Measurements from ENCODE around the gene GNAI2.

GNAI2 gene

DNA sequence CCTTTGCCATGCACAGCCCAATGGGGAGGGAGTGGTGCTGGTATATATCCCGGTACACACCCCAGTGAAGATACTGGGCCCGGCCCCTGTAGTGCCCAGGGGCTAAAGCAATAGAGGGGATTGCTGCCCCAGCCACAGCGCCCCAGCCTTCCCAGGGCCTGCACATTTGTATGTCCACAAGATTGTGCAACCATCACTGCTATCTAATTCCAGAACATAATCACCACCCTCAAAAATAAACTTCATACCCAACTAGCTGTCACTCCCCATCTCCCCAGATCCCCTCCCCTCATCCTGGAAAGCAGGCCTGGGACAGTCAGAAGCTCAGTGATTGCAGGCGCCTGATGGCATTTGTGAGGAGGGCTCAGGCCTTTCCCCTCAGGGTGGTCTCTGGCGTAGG, 13.5 kb downstream of the GNAI2 start:
- no peak overlapping the region for H3K27ac ChIP-seq
- TF ChIP-seq, protein P1, sequence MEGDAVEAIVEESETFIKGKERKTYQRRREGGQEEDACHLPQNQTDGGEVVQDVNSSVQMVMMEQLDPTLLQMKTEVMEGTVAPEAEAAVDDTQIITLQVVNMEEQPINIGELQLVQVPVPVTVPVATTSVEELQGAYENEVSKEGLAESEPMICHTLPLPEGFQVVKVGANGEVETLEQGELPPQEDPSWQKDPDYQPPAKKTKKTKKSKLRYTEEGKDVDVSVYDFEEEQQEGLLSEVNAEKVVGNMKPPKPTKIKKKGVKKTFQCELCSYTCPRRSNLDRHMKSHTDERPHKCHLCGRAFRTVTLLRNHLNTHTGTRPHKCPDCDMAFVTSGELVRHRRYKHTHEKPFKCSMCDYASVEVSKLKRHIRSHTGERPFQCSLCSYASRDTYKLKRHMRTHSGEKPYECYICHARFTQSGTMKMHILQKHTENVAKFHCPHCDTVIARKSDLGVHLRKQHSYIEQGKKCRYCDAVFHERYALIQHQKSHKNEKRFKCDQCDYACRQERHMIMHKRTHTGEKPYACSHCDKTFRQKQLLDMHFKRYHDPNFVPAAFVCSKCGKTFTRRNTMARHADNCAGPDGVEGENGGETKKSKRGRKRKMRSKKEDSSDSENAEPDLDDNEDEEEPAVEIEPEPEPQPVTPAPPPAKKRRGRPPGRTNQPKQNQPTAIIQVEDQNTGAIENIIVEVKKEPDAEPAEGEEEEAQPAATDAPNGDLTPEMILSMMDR (conservative IDR thresholded peaks at IDR 0.05) = no peak

DNA sequence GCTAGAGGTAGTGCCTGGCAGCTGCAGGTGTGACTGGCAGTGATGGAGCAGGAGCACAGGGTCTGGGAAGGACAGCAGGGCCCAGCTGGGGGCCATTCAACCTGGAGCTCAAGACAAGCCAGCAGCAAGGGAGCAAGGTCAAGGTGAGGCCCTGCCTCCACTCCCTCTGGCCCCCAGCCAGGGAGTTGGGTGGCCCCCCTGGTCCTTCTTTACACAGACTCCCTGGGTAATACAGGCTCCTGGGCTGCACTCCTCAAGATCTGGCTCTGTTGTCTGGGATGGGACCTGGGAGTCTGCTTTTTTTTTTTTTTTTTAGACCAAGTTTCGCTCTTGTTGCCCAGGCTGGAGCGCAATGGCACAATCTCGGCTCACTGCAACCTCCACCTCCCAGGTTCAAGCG, 14.5 kb downstream of the GNAI2 start:
- no peak overlapping the region for H3K27ac ChIP-seq
- TF ChIP-seq, protein P1 (conservative IDR thresholded peaks at IDR 0.05) = no peak

DNA sequence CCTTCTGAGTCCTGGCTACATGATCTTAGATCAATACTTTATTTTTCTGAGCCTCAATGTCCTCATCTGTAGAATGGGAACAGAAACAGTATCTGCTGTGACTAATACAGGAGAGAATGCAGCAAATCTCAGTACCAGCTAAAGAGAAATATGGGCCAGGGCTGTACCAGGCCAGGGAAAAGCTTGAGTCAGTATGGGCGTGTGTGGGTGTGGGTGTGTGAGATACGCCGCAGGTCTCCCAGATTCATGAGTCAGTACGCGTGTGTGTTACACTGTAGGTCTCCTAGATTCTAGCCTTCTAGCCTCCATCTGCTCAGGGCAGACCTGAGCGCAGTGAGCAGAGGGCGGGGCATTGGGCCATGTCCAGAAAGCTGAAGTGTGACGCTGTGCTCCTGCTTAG, 15.2 kb downstream of the GNAI2 start:
- TF ChIP-seq, protein P1 (conservative IDR thresholded peaks at IDR 0.05) = no peak
- no peak overlapping the region for H3K27ac ChIP-seq

DNA sequence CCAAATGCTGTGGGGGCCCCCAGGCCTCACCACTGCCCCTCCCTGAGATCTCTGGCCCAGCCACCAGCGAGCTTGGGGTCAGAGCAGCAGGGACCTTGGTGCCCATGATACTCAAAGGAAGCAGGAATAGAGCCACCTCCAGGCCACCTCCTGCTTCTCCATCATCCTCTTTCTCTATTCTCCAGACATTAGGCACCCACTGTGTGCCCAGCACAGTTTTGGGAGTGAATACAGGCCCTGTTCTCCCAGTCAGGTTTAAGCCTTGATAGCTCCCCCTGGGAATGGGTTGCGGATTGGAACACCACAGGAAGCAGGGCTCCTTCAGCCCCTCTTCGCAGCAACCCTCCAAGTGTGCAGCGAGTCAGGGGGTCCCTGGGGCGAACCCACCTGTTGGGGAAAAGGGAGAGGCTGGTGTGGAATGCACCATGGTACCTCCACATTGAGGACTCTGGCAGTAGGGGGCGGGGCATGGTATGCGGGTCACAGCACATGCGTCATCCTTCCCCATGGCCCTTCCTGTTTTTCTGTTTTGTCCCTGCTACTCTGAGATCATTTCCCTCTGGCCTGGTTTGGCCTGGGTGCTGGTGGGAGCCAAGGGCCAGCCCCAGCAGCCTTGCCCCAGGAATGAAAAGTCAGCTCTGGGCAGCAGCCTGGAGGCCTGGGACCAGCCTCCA, 18.7 kb downstream of the GNAI2 start:
- TF ChIP-seq, protein P1 (conservative IDR thresholded peaks at IDR 0.05) = no peak
- no peak overlapping the region for H3K27ac ChIP-seq

DNA sequence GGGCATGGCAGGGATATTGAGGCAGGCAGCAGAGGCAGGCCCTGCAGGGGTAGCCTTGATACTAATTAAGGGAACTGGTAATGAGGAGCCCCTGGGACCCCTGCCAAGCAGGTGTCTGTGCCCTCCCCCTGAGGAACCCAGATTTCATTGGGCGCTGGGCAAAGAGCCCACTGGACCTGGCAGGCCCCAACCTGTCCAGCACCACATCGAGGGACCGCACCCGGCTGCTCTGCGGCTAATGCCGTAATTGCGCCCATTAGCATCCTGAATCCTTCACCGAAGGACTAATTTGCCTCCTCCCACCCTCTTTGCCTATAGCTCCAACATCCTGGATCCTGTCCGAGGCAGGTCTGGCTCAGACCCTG, 19.2 kb downstream of the GNAI2 start:
- no peak overlapping the region for H3K27ac ChIP-seq
- TF ChIP-seq, protein P1 (conservative IDR thresholded peaks at IDR 0.05) = no peak

DNA sequence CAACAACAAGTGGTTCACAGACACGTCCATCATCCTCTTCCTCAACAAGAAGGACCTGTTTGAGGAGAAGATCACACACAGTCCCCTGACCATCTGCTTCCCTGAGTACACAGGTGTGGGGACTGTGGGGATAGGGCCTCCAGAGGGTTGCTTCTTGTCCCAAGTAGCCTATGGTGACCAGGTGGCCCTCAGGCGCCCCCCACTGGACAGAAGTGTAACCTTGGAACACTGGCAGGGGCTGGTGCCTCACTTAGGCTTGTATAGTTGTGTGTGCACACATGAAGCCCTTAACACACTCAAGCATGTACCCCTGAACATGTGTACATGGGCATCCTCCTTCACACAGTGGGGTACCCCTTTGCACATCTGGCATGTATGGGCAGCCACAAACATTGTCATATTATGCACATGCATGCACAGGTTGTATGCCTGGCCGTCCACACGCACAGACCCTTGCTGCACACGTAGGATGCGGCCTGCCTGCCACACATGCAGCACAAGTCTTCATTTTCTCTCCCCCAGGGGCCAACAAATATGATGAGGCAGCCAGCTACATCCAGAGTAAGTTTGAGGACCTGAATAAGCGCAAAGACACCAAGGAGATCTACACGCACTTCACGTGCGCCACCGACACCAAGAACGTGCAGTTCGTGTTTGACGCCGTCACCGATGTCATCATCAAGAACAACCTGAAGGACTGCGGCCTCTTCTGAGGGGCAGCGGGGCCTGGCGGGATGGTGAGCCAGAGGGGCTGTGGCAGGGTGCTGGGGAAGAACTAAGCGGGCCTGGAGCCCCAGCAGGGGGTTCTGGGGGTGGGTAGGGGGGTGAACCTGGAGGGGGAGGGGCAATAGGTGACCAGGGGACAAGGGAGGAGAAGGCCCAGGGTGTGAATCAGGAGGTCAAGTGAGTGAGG, 21.2 kb downstream of the GNAI2 start:
- TF ChIP-seq, protein P1 (conservative IDR thresholded peaks at IDR 0.05) = peak; percentile 75
- H3K27ac ChIP-seq = no peak overlapping the region

DNA sequence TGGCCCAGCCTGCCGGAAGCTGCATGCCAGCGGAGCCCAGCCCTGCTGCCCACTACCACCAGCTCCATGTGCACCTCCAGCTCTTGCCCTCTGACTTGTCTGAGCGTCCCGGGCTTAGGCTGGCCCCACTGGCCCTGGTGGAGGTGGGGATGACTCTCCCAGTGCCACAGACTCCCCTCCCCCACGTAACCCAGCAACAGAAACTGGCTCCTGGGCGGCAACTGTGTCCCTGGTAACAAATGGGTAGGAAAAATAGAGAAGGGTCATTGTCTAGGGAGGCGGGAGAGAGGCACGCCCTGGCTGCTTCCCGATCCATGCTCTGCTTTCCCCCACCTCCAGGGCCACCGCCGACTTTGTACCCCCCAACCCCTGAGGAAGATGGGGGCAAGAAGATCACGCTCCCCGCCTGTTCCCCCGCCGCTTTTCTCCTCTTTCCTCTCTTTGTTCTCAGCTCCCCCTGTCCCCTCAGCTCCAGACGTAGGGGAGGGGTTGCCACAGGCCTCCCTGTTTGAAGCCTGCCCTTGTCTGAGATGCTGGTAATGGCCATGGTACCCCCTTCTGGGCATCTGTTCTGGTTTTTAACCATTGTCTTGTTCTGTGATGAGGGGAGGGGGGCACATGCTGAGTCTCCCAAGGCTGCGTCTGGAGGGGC, 22.2 kb downstream of the GNAI2 start:
- TF ChIP-seq, protein P1 (conservative IDR thresholded peaks at IDR 0.05) = no peak
- no peak overlapping the region; the same call in 1 of the 2 replicates for H3K27ac ChIP-seq

All from VCaP (cell line).